Fibroblast of villous mesenchyme (primary cell): ENCODE measurements around the gene RCAN2. TPM values are rescaled to one million over a fixed set of nuclear protein-coding genes. Genes with fewer than 3 reads are reported as not detected.

Source experiments
- DNase-seq: peaks from one replicate; pipeline ENCODE4 v3.0.0-alpha.2; 2010; ENCODE audit warnings: low read depth
- H3K4me3 ChIP-seq: 2 replicates; pipeline ENCODE4 v1.5.1; 2011; ENCODE audit warnings: low read depth, mild to moderate bottlenecking, low read length
- total RNA-seq: library from RNA; depleted of rRNA; stranded (reverse); fragments of >200 nt; gene quantifications from 2 replicates; pipeline ENCODE4 v1.2.3, GENCODE V29; 2012
- TF ChIP-seq, protein P1 (sequence below): IDR thresholded peaks from 2 replicates; pipeline ENCODE4 v1.5.1; 2012; ENCODE audit warnings: low read depth, mild to moderate bottlenecking, low read length; ENCODE audit not compliant: insufficient read depth

RCAN2 gene
- total RNA-seq, 1 donor, result 1.7 TPM

DNA sequence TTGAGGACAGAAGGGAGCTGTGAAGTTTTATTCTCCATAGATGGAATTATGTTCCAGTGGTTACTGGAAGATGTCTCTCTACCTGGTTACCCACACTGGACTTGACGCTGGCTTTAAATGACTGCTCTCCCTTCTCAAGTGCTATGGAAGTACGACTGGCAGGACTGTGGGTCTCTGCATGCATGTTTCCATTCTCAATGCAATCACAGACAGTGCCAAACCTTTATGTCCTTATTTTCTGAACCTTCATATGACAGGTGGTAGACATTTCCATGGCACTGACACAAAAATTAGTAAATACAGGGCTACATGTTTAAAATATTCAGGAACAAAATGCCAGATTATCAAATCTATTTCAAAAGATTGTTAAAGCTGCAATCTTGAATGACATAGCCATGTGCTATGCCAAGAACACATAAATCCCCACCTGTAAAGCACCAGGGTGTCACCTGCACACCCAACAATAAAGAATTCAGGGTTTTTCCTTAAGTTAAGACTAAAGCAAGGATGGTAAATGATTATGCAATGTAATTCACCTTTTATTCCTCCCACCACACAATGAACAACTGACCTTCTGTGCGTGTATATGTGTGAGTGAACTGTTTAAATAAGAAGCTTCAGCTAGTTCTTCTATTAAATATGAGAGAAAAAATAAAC, 167.2 kb downstream of the RCAN2 start:
- TF ChIP-seq, protein P1, sequence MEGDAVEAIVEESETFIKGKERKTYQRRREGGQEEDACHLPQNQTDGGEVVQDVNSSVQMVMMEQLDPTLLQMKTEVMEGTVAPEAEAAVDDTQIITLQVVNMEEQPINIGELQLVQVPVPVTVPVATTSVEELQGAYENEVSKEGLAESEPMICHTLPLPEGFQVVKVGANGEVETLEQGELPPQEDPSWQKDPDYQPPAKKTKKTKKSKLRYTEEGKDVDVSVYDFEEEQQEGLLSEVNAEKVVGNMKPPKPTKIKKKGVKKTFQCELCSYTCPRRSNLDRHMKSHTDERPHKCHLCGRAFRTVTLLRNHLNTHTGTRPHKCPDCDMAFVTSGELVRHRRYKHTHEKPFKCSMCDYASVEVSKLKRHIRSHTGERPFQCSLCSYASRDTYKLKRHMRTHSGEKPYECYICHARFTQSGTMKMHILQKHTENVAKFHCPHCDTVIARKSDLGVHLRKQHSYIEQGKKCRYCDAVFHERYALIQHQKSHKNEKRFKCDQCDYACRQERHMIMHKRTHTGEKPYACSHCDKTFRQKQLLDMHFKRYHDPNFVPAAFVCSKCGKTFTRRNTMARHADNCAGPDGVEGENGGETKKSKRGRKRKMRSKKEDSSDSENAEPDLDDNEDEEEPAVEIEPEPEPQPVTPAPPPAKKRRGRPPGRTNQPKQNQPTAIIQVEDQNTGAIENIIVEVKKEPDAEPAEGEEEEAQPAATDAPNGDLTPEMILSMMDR, result no peak
- DNase-seq, result no peak
- peak overlapping the region; percentile 52 for H3K4me3 ChIP-seq

DNA sequence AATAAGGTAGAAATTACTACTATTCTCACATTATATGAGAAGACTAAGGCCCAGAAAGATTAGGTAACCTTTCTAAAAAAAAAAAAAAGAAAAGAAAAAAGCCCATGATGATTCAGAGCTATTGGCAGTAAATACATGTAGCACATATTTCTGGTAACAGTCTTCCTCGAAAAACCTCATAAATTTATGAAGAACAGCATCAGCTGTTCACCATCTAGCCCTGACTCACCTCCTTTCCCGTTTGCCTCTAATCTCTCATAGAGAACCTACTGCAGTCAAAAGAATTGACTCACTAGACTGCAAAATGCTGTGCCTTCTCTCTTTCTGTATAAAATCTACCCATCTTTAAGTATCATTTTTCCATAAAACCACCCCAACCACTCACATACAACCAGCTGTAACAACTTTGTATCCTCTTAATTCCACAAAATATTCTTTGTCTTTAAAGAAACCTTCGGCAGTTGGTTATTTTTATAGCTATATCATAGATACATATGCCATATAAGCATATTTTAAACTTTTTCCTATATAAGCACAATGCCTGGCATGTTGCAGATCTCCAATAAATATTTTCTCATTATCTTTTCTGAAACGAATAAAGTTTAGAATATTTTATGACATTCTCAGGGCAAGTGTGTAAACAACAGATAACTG, 167.8 kb downstream of the RCAN2 start:
- TF ChIP-seq, protein P1, result no peak
- peak overlapping the region; percentile 52 for H3K4me3 ChIP-seq
- peak; percentile 96 for DNase-seq

DNA sequence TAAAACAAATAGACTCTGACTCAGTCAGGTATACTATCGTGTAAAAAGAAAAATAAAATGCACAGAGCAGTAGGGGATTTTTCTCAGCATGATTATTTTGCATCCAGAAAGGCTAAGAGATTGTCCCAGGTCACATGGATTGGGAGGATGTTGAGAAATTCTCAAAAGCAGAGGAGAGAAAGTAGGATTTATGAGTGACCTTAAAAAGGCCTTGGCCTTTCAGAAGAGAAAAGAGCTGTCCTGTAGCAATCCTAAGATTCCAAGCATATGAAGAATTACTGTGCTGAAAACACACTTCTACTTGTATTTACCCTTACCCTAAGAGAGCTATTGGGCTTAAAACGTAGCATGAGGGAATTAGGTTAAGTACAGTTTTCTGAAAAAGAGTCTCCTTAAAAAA, 170.7 kb downstream of the RCAN2 start:
- TF ChIP-seq, protein P1, result no peak
- H3K4me3 ChIP-seq, result no peak overlapping the region
- DNase-seq, result peak; percentile 79

DNA sequence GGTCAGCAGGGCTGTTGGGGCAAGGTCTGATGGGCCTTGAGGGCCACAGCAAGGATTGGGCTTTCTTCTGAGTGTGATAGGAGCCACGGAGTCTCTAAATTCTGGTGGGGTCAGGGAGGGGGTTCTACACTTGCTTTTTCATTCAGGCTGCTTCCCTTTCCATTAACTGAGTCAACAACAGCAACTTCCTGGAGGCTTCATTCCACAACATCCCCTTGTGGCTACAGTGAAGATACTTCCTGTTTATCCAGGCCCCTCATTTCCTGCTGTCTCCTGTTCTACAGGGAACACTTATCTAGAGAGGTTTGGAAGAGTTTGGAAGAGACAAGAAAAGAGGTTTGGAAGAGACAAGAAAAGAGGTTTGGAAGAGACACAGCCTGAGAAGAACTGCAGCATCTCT, 175.7 kb downstream of the RCAN2 start:
- TF ChIP-seq, protein P1, result no peak
- no peak overlapping the region for H3K4me3 ChIP-seq
- DNase-seq, result no peak

DNA sequence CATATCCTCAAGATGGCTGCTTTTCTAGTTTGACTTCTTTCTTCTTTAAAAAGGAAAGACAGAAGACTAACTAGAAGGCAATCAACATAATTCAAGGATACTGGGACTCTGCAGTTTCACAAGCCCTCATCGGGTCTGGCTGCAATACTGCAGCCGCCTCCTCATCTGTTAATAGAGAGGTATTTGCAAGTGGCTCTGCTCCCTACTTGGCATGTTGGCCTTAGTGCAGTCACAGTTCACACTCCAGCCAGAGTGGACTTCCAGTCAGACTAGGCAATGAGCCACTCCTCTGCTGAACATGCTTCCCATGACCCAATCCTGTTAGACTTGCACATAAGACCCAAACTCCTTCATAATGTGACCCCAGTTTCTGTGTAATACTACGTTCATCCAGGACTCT, 178.6 kb downstream of the RCAN2 start:
- TF ChIP-seq, protein P1, result no peak
- H3K4me3 ChIP-seq, result no peak overlapping the region
- no peak for DNase-seq

DNA sequence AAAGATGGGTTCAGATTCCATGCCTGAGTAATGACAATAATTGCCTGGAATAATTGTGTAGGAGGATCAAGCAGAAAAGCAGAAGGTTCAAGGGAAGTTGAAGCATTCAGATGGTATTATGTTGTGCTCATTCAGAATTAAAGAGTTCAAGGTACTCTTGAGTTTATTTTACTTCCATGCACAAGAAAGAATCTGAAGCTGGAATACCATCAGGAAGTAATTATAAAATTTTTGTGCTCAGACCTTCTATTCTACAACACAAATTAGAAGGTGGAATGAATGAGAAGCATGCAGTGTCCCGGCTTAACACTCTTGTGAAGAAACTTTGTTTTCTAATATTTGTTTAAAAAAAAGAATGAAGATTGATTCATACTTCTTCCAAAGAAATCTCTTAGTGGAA, 181.1 kb downstream of the RCAN2 start:
- TF ChIP-seq, protein P1, result no peak
- no peak for DNase-seq
- no peak overlapping the region for H3K4me3 ChIP-seq
